Activated CD8-positive, alpha-beta T cell treated with anti-CD3 and anti-CD28 coated beads for 36 hours (primary cell): Measurements from ENCODE around the gene CHDH. TPM values are rescaled to one million over a fixed set of nuclear protein-coding genes. Genes with fewer than 3 reads are reported as not detected.

ENCODE experiments used
- ATAC-seq: fragments of 200-7000 bp; cut with Tn5 transposase; one replicate; pipeline ENCODE4 v1.10.0; 2021; ENCODE audit warnings: mild to moderate bottlenecking, moderate library complexity
- CTCF ChIA-PET: fragments of 350-600 bp; sonication (Branson Sonifier 250); formaldehyde crosslinking; loops from one replicate; lab custom pipeline; 2021; ENCODE audit warnings: antibody characterized with exemption; lab: Charles Lee
- POLR2A ChIA-PET: fragments of 350-600 bp; sonication (Branson Sonifier 250); formaldehyde crosslinking; loops from one replicate; lab custom pipeline; 2021; ENCODE audit warnings: antibody characterized with exemption; lab: Charles Lee
- DNase-seq: peaks from one replicate; pipeline ENCODE4 v3.0.0-alpha.2; 2020
- H3K27ac Mint-ChIP-seq: one replicate; pipeline ENCODE4 v1.8.0; 2021; ENCODE audit warnings: mild to moderate bottlenecking, mixed read lengths
- H3K27me3 Mint-ChIP-seq: one replicate; pipeline ENCODE4 v1.8.0; 2021; ENCODE audit warnings: mixed read lengths
- H3K36me3 Mint-ChIP-seq: one replicate; pipeline ENCODE4 v1.8.0; 2021; ENCODE audit warnings: low read depth, mixed read lengths
- H3K4me1 Mint-ChIP-seq: one replicate; pipeline ENCODE4 v1.8.0; 2021; ENCODE audit warnings: low read depth, mixed read lengths
- H3K4me3 Mint-ChIP-seq: one replicate; pipeline ENCODE4 v1.8.0; 2021; ENCODE audit warnings: mild to moderate bottlenecking, moderate library complexity, mixed read lengths
- H3K9me3 Mint-ChIP-seq: one replicate; pipeline ENCODE4 v1.8.0; 2021; ENCODE audit warnings: mixed read lengths
- CTCF ChIP-seq: fragments of 200-600 bp; IDR thresholded peaks from one replicate; pipeline ENCODE4 v1.8.0; 2022; ENCODE audit warnings: antibody characterized with exemption, mild to moderate bottlenecking
- intact Hi-C: fragments of 100-400 bp; cut with micrococcal nuclease; formaldehyde crosslinking; loops from one replicate; pipeline ENCODE4 v1.10.0; 2022
- total RNA-seq, 2 experiments: library from RNA; stranded (reverse); gene quantifications; one replicate each; pipeline ENCODE4 v1.2.3, GENCODE V29; 2021

CHDH gene
- total RNA-seq, 2 experiments from 2014 or later, result 0.02 to 0.22 TPM

GRCh38 chr3:53818221-53819162 is 27.7 kb downstream of the CHDH start:
- POLR2A ChIA-PET, result no interaction called here

DNA sequence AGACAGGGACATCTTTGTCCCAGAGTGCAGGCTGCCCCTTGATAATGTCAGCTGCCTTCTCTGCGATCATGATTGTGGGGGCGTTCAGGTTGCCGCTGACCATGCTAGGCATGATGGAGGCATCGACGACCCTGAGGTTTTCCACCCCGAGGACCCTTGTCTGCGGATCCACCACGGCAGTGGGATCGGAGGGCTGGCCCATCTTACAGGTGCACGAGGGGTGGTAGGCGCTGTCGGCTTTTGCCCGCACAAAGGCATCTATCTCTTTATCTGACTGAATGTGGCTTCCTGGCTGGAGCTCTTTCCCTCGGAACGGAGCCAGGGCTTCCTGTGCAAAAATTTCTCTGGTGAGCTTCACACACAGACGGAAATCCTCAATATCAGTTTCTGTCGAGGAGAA is 28.4 kb downstream of the CHDH start:
- Mint-ChIP-seq H3K9me3 (no peaks in the 10 kb centered on the region), H3K4me3 (no peak overlapping the region), H3K4me1 (no peaks in the 10 kb centered on the region), H3K36me3 (no peaks in the 10 kb centered on the region), H3K27ac (no peak overlapping the region), H3K27me3 (peaks cover 3% of the 10 kb centered on the region)
- intact Hi-C loops, result no loop called here
- ATAC-seq (no peak), DNase-seq (no peak)
- ChIA-PET POLR2A (no interaction called here), CTCF (no interaction called here)
- TF ChIP-seq CTCF, result no peak

More at GRCh38 chr3:53818221-53819162, 27.7 kb downstream of the CHDH start:
- TF ChIP-seq CTCF, result no peak
- H3K4me1 Mint-ChIP-seq, result no peaks in the 10 kb centered on the region
- no peak for DNase-seq
- H3K27ac Mint-ChIP-seq, result no peak overlapping the region
- no peaks in the 10 kb centered on the region for H3K9me3 Mint-ChIP-seq
- no peaks in the 10 kb centered on the region for H3K36me3 Mint-ChIP-seq
- CTCF ChIA-PET, result no interaction called here
- no peak overlapping the region for H3K4me3 Mint-ChIP-seq
- no peak for ATAC-seq
- H3K27me3 Mint-ChIP-seq, result peaks cover 3% of the 10 kb centered on the region
- intact Hi-C loops, result no loop called here

DNA sequence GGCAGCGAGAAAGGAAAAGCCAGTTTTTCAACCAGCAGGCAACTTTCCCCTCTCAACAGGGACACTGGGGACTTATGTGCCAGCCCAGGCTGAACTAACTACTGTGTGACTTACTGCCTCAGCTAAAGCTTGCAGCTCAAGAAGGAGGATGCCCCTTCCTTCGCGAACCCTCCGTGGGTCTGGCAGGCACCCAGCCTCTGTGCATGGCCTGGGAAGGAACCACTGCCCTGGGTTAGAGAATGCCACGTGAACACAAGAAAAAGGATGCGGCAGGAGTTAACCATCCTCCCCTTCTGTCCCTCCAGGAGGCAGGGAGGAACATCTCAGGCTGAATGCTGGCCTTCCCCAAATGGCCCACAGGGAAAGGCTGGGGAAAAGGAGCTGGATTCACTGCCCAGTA is 29.0 kb downstream of the CHDH start:
- intact Hi-C loops, result no loop called here
- TF ChIP-seq CTCF, result no peak
- ATAC-seq (no peak), DNase-seq (no peak)
- Mint-ChIP-seq H3K27me3 (peaks cover 3% of the 10 kb centered on the region), H3K9me3 (no peaks in the 10 kb centered on the region), H3K4me3 (no peak overlapping the region), H3K27ac (no peak overlapping the region), H3K4me1 (no peaks in the 10 kb centered on the region), H3K36me3 (no peaks in the 10 kb centered on the region)
- POLR2A ChIA-PET, result no interaction called here
- CTCF ChIA-PET, result no interaction called here

DNA sequence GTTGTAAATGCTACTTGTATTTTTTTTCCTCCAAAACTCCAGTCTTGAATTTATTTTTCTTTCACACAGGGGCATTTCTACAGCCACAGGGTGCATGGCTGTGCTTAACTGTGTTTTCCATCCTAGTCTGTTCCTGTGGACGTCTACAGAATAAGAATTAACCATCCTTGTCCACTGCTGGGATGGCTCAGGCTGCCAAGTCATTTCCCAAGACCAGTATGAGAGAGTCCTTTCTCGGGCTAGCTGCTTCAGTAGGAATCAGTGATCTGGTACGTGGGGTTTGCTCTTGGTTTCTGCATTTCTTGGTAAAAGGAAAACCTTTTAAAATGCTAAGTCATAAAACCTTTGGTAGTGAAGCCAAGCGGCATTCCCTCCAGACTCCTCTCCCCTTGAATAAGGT is 29.8 kb downstream of the CHDH start:
- CTCF ChIA-PET, result interaction anchor here (0.6 kb wide), 1 partner anchor 177 kb away, joined by 3 read pairs; no protein-coding TSS in a partner anchor
- Mint-ChIP-seq H3K4me1 (no peaks in the 10 kb centered on the region), H3K4me3 (no peak overlapping the region), H3K9me3 (no peaks in the 10 kb centered on the region), H3K27ac (no peak overlapping the region), H3K36me3 (no peaks in the 10 kb centered on the region), H3K27me3 (peaks cover 3% of the 10 kb centered on the region)
- TF ChIP-seq CTCF, result no peak
- intact Hi-C loops, result no loop called here
- POLR2A ChIA-PET, result no interaction called here
- DNase-seq, result no peak
- no peak for ATAC-seq

GRCh38 chr3:53815651-53816050 is 30.6 kb downstream of the CHDH start:
- Mint-ChIP-seq H3K4me1 (no peaks in the 10 kb centered on the region), H3K36me3 (no peaks in the 10 kb centered on the region), H3K4me3 (no peak overlapping the region), H3K27me3 (peaks cover 3% of the 10 kb centered on the region), H3K9me3 (no peaks in the 10 kb centered on the region), H3K27ac (no peak overlapping the region)
- ChIA-PET POLR2A (no interaction called here), CTCF (no interaction called here)
- no peak for ATAC-seq
- intact Hi-C loops, result no loop called here
- no peak for DNase-seq
- no peak for TF ChIP-seq CTCF
